HG03064 (cell line): ENCODE measurements around the gene TCTN1.
"Not testable (repeated sequence)": the region's sequence is repeated elsewhere in the genome, so short reads cannot be mapped to it uniquely, and the experiment has no call there.

Experiments
- ATAC-seq: cut with Tn5 transposase; IDR thresholded peaks from one replicate; pipeline ENCODE4 v1.9.1; 2021; ENCODE audit warnings: low read depth; ENCODE audit not compliant: unreplicated experiment

The TCTN1 gene

DNA sequence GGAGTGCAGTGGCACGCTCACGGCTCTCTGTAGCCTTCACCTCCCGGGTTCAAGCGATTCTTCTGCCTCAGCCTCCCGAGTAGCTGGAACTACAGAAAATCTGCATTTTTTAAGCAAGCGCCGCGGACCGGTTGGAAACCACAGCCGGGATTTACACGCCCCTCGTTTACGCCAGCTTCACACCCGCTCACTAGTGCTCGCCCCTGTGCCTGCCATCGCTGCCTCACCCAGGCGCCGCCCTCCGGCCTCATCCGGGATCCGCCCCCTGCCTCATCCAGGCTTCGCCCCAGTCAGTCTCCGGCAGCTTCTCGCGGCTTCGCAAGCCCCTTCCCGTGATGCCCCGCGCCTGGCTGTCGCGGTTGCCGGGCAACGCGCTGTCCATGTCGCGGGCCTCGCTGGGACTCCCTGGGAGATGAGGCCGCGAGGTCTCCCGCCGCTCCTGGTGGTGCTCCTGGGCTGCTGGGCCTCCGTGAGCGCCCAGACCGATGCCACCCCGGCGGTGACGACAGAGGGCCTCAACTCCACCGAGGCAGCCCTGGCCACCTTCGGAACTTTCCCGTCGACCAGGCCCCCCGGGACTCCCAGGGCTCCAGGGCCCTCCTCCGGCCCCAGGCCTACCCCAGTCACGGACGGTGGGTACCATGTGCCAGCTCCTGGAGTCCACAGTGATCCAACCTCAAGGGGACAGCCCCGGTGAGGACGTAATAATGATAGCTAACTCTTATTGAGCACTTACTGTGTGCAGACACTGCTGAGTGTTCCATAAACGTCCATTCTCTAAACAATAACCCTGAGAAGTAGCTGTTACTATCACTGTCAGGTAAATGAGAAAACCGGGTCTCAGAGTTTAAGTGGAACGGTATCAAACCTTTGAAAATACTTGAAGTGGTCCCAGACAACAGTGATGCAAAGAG, at the start of gene TCTN1:
TCTN1 (plus strand) TSS at position 359 of the 914 bp plus-strand sequence; CDS start at position 413, 54 bp downstream.
- peak; percentile 90 for ATAC-seq

- ATAC-seq: no peak
Measured at GRCh38 chr12:110564471-110564991, 49.4 kb upstream of the TCTN1 start.

GRCh38 chr12:110565894-110566871, 47.7 kb upstream of the TCTN1 start:
- ATAC-seq: no peak

DNA sequence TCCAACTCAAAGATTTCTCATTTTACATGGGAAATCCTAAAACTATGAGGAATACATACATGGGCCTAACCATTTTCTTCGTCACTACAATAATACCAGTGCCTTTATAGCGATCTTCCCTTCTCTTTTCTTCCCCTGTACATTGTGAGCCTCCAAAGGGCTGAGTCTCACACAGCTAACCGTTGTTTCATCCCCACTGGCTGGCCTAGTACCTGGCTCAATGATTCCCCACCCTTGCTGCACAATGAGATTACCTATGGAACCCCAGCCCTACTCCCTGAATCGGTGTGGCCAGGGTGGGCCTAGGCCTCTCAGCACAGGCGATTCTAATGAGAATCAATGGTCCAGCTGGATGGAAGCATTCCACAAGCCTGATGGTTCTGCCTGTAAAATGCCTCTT, 46.9 kb upstream of the TCTN1 start:
- ATAC-seq: no peak

GRCh38 chr12:110568752-110569151, 45.2 kb upstream of the TCTN1 start:
- ATAC-seq: no peak

DNA sequence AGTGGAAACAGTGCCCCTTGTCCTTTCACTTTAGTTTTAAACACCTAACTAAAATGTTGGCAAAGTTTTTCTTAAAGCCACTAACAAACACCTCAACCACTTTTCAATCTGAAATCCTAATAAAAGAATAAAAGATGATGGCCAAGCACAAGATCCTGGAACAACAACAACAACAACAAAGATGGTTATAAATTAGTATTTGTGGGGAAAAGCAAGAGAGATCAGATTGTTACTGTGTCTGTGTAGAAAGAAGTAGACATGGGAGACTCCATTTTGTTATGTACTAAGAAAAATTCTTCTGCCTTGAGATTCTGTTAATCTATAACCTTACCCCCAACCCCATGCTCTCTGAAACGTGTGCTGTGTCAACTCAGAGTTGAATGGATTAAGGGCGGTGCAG, 44.1 kb upstream of the TCTN1 start:
- ATAC-seq: not testable (repeated sequence)

GRCh38 chr12:110570798-110571197, 43.1 kb upstream of the TCTN1 start:
- not testable (repeated sequence) for ATAC-seq

DNA sequence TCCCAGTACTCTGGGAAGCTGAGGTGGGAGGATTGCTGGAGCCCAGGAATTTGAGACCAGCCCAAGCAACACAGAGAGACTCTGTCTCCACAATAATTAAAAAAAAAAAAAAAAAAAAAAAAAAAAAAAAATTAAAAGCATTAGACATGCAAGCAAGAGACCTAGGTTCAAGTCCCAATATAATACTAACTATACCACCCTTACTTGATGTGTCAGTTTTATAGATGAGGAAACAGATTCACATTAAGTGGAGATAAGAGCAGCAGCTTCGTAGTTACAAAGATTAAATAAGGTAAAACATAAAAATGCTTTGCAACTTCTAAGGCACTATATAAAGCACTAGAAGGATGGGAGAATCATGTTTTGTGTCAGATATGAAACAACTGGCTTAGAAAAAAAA, 39.9 kb upstream of the TCTN1 start:
- ATAC-seq: no peak

DNA sequence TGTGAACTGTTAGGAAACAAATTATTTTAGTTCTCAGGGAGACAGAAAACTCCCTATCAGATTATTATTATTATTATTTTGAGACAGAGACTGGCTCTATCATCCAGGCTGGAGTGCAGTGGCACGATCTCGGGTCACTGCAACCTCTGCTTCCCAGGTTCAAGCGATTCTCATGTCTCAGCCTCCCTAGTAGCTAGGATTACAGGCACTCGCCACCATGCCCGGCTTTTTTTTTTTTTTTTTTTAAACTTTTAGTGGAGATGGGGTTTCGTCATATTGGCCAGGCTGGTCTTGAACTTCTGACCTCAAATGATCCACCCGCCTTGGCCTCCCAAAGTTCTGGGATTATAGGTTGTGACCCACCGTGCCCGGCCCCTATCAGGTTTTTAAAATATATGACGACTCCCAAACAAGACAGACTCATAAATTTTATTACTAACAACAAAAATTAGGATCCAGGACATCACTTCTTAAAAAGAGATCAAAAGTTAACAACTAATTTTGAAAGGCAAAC, 39.2 kb upstream of the TCTN1 start:
- ATAC-seq: not testable (repeated sequence)

DNA sequence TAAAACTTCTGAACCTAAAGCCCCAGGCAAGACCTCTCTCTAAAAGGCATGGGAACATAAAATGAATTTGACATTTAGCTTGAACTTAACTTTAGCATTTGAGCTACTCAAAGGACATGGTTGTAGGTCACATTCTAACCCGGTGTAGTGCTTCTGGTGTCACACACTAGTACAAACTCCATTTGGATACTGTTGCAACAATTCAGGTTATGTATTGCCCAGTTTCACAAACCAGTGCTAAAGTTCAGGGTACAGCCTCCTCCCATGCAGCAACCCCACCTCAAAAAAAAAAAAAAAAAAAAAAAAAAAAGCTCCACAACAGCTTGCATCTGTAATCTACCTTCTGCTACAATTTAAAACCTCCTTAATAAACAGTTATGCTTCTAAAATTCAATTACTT, 38.6 kb upstream of the TCTN1 start:
- no peak for ATAC-seq

DNA sequence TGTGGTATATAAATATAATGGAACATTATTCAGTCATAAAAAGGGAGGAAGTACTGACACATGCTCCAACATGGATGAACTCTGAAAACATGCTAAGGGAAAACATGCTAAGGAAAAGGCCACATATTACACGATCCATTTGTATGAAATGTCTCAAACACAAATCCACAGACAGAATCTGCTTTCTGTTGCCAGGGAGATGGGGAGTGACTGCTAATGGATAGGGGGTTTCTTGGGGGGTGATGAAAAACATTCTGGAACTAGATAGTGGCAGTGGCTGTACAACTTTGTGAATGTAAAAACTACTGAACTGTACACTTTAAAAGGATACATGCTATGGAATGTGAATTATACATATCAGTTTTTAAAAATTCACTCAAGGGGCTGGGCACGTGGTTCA, 37.4 kb upstream of the TCTN1 start:
- ATAC-seq: no peak

GRCh38 chr12:110577864-110578693, 35.9 kb upstream of the TCTN1 start:
- ATAC-seq: no peak

DNA sequence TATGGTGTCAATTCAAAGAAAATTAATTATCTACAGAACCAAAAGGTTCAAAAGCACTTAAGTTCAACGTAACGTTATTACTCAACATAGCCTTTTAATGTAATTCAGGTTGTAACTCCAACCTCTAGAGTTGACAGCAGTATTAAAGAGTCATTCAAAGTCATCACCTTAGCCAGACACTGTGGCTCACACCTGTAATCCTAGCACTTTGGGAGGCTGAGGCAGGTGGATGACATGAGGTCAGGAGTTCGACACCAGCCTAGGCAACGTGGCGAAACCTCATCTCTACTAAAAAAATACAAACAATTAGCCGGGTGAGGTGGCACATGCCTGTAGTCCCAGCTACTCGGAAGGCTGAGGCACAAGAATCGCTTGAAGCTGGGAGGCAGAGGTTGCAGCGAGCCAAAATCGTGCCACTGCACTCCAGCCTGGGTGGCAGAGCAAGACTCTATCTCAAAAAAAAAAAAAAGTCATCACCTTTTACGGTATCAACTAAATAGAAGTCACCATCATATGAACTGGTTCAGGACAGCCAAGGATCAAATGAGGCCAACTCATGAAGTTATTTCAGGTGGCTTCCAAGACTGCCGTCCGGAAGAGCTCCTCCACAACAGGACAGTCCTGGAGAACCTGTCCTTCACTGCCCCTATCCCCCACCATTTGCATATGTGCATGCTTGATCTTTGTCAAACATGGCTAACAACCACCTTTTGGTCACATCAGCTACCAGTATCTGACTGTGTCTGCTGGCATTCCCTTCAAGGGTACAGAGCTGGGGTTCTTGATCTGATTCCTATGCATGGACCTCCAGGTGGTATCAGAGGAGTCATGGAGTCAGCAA, 35.0 kb upstream of the TCTN1 start:
- no peak for ATAC-seq

DNA sequence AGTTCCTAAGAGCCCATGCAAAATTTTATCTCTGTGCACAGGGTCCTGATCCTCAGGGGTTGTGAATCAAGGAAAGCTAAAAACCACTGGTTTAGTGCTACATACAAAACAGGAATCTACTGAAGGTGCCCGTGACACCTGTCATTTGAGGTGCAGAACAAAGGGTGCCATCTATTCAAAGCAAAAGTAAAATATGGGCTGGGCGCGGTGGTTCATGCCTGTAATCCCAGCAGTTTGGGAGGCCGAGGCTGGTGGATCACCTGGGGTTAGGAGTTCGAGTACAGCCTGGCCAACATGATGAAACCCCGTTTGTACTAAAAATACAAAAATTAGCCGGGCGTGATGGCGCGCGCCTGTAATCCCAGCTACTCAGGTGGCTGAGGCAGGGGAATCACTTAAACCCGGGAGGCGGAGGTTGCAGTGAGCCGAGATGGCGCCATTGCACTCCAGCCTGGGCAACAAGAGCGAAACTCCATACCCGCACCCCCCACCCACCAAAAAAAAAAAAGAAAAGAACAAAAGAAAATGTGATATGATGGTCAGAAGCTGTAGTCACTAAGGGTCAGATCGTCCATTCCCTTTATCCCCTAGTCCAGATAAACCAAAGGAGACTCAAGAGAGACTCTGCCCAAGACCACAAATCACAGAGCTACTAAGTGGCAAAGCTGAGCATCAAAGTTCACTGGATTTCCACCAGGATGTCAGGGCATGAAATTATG, 34.2 kb upstream of the TCTN1 start:
- ATAC-seq: no peak

DNA sequence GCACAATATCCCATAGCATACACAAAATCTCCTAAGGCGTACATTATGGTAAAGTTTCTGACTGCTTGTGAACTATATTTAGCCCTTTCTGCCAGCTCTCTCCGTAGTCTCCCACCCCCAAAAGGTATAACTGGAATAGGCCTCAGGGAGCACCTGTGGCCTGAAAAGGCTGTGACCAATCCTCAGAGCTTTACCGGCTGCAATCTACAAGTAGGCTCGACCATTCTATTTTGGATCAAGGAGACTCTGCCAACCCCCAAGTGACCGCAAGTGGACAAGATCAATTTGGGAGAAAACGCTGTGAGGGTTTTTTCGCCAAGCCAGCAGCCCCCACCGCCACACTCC, 32.0 kb upstream of the TCTN1 start:
- ATAC-seq: no peak

DNA sequence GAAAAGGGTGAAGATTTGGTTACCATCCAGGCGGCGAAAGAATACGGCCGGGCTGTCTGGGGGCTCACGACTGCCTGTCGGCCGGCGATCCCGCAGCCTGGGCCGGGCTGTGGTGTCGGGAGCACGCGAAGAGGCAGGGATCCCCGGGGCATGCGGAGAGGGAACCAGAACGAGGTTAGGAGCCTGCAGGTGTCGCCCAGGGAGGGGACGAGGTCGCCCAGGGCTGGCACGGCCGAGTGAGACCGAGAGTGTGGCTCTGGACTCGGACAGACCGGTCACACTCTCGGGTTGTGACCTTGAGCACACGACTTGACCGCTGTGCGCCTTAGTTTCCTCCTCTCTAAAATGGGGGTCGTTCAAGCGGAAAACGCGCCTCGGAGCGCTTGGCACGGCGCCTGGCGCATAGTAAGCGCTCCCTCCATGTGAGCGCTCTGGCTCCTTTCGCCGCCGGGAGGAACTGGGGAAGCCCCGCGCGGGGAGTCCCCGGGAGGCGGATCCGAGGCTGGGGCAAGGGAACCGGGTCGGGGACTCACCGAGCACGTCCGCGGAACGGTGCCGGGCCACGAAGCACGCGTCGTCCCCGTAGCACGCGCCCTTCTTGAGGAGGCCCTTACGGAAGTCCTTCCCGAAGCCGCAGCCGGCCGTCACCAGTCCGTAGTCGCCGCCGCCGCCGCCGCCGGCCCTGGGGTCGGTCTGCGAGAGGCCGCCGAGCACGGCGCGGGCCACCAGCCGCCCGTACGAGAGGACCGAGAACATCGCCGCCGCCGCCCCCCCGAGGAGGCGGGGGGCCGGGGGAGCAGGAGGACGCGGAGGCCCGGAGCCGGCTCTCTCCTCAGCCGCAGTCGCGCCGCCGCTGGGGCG, 31.4 kb upstream of the TCTN1 start:
- peak; percentile 40 for ATAC-seq
